A673 (cell line): ENCODE measurements around the gene GFPT1. TPM values are rescaled to one million over a fixed set of nuclear protein-coding genes. Genes with fewer than 3 reads are reported as not detected.

ENCODE experiments used
- BruUV-seq: library from RNA; stranded (reverse); fragments of 400-500 nt; replicated peaks from 2 replicates; lab custom pipeline; 2021; lab: Mats Ljungman, UMichigan
- CTCF ChIA-PET: fragments of 300-600 bp; sonication (Branson Sonifier 250); formaldehyde crosslinking; loops from one replicate; lab custom pipeline; 2022; ENCODE audit warnings: antibody characterized with exemption; lab: Charles Lee
- POLR2A ChIA-PET: fragments of 300-600 bp; sonication (Branson Sonifier 250); formaldehyde crosslinking; loops from one replicate; lab custom pipeline; 2022; ENCODE audit warnings: antibody characterized with exemption; ENCODE audit not compliant: low non-redundant PET; lab: Charles Lee
- DNase-seq: peaks from one replicate; pipeline ENCODE4 v3.0.0-alpha.2; 2015; ENCODE audit warnings: low spot score
- H3K27ac ChIP-seq: fragments of 200-600 bp; sonication (generic); 2 replicates; pipeline ENCODE4 v1.5.1; 2016; ENCODE audit warnings: mixed run types, low read depth, mild to moderate bottlenecking, mixed read lengths, antibody characterized with exemption, low read length; ENCODE audit not compliant: poor library complexity, severe bottlenecking
- H3K27me3 ChIP-seq: fragments of 200-600 bp; sonication (generic); replicated peaks from 2 replicates; pipeline ENCODE4 v1.6.1; 2017; ENCODE audit warnings: mixed run types, low read depth, mild to moderate bottlenecking, mixed read lengths, antibody characterized with exemption, low read length; ENCODE audit not compliant: insufficient read depth, poor library complexity
- H3K36me3 ChIP-seq: fragments of 200-600 bp; sonication (generic); 2 replicates; pipeline ENCODE4 v1.6.1; 2016; ENCODE audit warnings: mixed run types, mild to moderate bottlenecking, mixed read lengths, antibody characterized with exemption, low read length; ENCODE audit not compliant: insufficient read depth, poor library complexity, severe bottlenecking
- H3K4me1 ChIP-seq: fragments of 200-600 bp; sonication (generic); 2 replicates; pipeline ENCODE4 v1.6.1; 2017; ENCODE audit warnings: mixed run types, mild to moderate bottlenecking, mixed read lengths, antibody characterized with exemption, low read length; ENCODE audit not compliant: insufficient read depth, poor library complexity, severe bottlenecking
- H3K4me3 ChIP-seq: fragments of 200-600 bp; sonication (generic); 2 replicates; pipeline ENCODE4 v1.5.1; 2016; ENCODE audit warnings: low read depth, mixed run types, mild to moderate bottlenecking, mixed read lengths, low read length; ENCODE audit not compliant: poor library complexity, severe bottlenecking
- H3K9me3 ChIP-seq: fragments of 200-600 bp; sonication (generic); 2 replicates; pipeline ENCODE4 v1.6.1; 2016; ENCODE audit warnings: mixed run types, low read depth, mild to moderate bottlenecking, mixed read lengths, antibody characterized with exemption, low read length; ENCODE audit not compliant: poor library complexity, severe bottlenecking
- EZH2 ChIP-seq: fragments of 200-600 bp; sonication (generic); IDR thresholded peaks from 2 replicates; pipeline ENCODE4 v1.6.1; 2017; ENCODE audit warnings: borderline replicate concordance, low read depth, mild to moderate bottlenecking, mixed read lengths, antibody characterized with exemption, low read length; ENCODE audit not compliant: poor library complexity, severe bottlenecking
- intact Hi-C: fragments of 100-400 bp; cut with micrococcal nuclease; formaldehyde crosslinking; loops from one replicate; pipeline ENCODE4 v1.10.0; 2022; ENCODE audit not compliant: unreplicated experiment
- total RNA-seq: library from RNA; stranded (reverse); gene quantifications from 2 replicates; pipeline ENCODE4 v1.2.3, GENCODE V29; 2021
- TF ChIP-seq, protein P1 (sequence below): fragments of 300-800, 200-600 bp; sonication (generic); conservative IDR thresholded peaks from 2 replicates; pipeline ENCODE4 v1.5.1; 2017; ENCODE audit warnings: low read depth, mild to moderate bottlenecking, antibody characterized with exemption, low read length, moderate library complexity, mixed read lengths

Gene GFPT1
- total RNA-seq, 1 experiment from 2014 or later = 53.0 TPM

GRCh38 chr2:69393963-69394362, 6.9 kb upstream of the GFPT1 start:
- peaks cover 9% of the 10 kb centered on the region for H3K36me3 ChIP-seq
- intact Hi-C loops = no loop called here
- no peak for TF ChIP-seq EZH2
- ChIA-PET CTCF (no interaction called here), POLR2A (no interaction called here)
- no peaks in the 10 kb centered on the region for H3K4me1 ChIP-seq
- H3K27me3 ChIP-seq = no peaks in the 10 kb centered on the region
- DNase-seq = no peak
- BruUV-seq = no TSS peak
- no peaks in the 10 kb centered on the region for H3K9me3 ChIP-seq
- no peak overlapping the region for H3K4me3 ChIP-seq
- no peak overlapping the region for H3K27ac ChIP-seq

GRCh38 chr2:69390471-69390870, 3.4 kb upstream of the GFPT1 start:
- Histone ChIP-seq H3K27me3 (no peaks in the 10 kb centered on the region), H3K4me3 (no peak overlapping the region), H3K27ac (no peak overlapping the region), H3K4me1 (peaks cover 7% of the 10 kb centered on the region), H3K9me3 (no peaks in the 10 kb centered on the region), H3K36me3 (peaks cover under 1% of the 10 kb centered on the region)
- no TSS peak for BruUV-seq
- ChIA-PET POLR2A (no interaction called here), CTCF (no interaction called here)
- intact Hi-C loops = no loop called here
- DNase-seq = no peak
- no peak for TF ChIP-seq EZH2
- TF ChIP-seq, protein P1, sequence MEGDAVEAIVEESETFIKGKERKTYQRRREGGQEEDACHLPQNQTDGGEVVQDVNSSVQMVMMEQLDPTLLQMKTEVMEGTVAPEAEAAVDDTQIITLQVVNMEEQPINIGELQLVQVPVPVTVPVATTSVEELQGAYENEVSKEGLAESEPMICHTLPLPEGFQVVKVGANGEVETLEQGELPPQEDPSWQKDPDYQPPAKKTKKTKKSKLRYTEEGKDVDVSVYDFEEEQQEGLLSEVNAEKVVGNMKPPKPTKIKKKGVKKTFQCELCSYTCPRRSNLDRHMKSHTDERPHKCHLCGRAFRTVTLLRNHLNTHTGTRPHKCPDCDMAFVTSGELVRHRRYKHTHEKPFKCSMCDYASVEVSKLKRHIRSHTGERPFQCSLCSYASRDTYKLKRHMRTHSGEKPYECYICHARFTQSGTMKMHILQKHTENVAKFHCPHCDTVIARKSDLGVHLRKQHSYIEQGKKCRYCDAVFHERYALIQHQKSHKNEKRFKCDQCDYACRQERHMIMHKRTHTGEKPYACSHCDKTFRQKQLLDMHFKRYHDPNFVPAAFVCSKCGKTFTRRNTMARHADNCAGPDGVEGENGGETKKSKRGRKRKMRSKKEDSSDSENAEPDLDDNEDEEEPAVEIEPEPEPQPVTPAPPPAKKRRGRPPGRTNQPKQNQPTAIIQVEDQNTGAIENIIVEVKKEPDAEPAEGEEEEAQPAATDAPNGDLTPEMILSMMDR = no peak

DNA sequence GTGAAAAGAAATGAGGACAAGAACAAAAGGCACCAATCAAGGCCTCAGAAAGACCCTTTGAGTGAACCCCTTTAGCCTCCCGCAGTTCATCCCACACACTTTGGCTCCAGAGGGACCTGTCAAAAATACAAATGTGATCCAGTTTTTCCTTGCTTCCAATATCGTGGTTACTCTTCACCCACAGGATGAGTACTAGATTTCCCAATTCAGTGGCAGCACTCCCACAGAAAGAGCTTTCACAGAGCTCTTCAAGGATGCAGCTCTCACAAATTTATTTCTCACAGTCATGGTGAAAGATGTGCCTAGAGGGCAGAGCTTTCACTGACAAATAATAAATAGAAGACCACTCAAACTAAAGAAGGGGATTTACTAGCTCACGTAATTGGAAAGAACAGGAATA, 3.0 kb upstream of the GFPT1 start:
- TF ChIP-seq, protein P1 = no peak
- no peak for TF ChIP-seq EZH2
- Histone ChIP-seq H3K4me1 (peaks cover 8% of the 10 kb centered on the region), H3K9me3 (no peaks in the 10 kb centered on the region), H3K36me3 (no peaks in the 10 kb centered on the region), H3K27me3 (no peaks in the 10 kb centered on the region), H3K4me3 (no peak overlapping the region), H3K27ac (no peak overlapping the region)
- no TSS peak for BruUV-seq
- CTCF ChIA-PET = no interaction called here
- POLR2A ChIA-PET = no interaction called here
- intact Hi-C loops = no loop called here
- DNase-seq = no peak

DNA sequence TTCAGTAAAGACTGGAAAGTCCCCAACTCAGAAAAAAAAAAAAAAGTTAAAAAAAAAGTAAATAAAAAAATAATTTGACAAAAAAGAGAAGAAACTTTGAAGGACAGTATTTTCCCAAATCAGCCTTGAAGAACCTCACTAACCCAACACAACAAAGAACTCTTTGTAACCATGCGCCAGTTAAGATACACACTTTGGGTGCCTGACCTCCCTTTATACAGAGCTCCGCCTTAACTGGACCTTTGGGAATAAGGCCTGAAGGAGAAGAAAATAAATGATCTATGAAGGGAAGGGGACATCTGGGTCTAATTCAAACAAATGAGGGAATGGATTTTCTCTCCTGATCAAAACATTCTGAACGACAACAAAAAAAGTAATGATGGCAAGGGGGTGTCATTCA, 2.2 kb upstream of the GFPT1 start:
- ChIA-PET CTCF (interaction anchor here (0.6 kb wide), 1 partner anchor 137 kb away, joined by 4 read pairs; no protein-coding TSS in a partner anchor), POLR2A (no interaction called here)
- intact Hi-C loops = no loop called here
- Histone ChIP-seq H3K27ac (no peak overlapping the region), H3K36me3 (no peaks in the 10 kb centered on the region), H3K27me3 (no peaks in the 10 kb centered on the region), H3K4me1 (peaks cover 12% of the 10 kb centered on the region), H3K4me3 (no peak overlapping the region), H3K9me3 (no peaks in the 10 kb centered on the region)
- no peak for DNase-seq
- TF ChIP-seq EZH2 = no peak
- TF ChIP-seq, protein P1 = no peak
- BruUV-seq = no TSS peak
